ENCODE measurements around the gene MOAP1.
"Not testable (repeated sequence)": the region's sequence is repeated elsewhere in the genome, so short reads cannot be mapped to it uniquely, and the experiment has no call there.

The MOAP1 gene, protein sequence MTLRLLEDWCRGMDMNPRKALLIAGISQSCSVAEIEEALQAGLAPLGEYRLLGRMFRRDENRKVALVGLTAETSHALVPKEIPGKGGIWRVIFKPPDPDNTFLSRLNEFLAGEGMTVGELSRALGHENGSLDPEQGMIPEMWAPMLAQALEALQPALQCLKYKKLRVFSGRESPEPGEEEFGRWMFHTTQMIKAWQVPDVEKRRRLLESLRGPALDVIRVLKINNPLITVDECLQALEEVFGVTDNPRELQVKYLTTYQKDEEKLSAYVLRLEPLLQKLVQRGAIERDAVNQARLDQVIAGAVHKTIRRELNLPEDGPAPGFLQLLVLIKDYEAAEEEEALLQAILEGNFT

DNA sequence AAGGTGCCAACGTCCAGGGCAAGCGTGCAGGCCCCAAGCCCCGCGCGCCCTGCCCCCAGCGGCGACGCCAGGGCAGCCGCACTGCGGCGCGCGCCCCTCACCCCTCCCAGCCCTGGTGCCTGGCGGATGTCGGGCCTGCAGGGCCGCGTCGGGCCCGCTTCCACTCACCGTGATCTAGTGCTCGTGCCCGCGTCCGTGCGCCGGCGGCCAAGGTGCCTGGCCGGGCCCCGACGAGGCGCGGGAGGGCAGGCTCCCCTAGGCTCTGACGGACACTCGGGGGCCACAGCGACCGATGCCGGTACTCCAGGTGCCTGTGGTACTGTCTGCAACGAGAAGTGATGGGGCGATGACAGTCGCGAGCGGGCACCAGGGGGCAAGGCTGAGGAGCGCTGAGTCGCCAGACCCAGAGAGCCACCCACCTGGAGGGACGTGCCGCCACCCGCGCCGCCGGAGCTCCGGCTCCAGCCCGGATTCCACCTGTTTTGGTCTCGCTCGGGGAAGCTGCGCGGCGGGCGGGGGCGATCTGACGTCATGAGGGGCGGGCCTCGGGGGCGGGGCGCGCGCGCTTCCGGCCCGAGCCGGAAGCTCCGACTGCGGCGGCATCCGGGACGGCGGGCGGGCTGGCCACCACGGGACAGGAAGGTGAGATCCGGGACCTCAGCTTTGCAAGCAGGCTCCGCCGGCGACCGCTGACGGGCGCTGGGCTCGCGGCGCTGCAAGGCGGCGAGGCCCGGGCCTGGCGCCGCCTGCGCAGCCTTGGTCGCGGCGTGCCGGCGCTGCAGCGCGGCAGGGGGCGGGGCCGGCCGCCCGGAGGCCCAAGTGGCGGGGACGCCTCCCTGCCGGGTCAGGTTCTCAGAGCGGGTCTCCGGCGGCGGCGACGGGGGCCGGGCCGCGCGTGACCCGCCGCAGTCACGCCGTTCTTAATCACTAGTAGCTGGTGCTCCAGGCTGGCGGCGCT, at the start of gene MOAP1, which contains the start of gene LYSET:
Gene MOAP1 (minus strand): TSS at position 507 of the 958 bp plus-strand sequence. CDS start 655 bp downstream, outside the sequence.
Gene LYSET (plus strand): TSS at position 927 of the 958 bp plus-strand sequence. CDS start 89 bp downstream, outside the sequence.
- peak; percentile 19 for DNase-seq (ENCODE audit: extremely low read depth, low read depth)
- peak within 1 kb of the TSS; percentile 88 for H3K4me3 ChIP-seq (replicated peaks; ENCODE audit: low read depth, low read length)
- TF ChIP-seq, protein P1, sequence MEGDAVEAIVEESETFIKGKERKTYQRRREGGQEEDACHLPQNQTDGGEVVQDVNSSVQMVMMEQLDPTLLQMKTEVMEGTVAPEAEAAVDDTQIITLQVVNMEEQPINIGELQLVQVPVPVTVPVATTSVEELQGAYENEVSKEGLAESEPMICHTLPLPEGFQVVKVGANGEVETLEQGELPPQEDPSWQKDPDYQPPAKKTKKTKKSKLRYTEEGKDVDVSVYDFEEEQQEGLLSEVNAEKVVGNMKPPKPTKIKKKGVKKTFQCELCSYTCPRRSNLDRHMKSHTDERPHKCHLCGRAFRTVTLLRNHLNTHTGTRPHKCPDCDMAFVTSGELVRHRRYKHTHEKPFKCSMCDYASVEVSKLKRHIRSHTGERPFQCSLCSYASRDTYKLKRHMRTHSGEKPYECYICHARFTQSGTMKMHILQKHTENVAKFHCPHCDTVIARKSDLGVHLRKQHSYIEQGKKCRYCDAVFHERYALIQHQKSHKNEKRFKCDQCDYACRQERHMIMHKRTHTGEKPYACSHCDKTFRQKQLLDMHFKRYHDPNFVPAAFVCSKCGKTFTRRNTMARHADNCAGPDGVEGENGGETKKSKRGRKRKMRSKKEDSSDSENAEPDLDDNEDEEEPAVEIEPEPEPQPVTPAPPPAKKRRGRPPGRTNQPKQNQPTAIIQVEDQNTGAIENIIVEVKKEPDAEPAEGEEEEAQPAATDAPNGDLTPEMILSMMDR (IDR thresholded peaks at IDR 0.05; ENCODE audit: low read depth, low read length, missing control alignments), result no peak

DNA sequence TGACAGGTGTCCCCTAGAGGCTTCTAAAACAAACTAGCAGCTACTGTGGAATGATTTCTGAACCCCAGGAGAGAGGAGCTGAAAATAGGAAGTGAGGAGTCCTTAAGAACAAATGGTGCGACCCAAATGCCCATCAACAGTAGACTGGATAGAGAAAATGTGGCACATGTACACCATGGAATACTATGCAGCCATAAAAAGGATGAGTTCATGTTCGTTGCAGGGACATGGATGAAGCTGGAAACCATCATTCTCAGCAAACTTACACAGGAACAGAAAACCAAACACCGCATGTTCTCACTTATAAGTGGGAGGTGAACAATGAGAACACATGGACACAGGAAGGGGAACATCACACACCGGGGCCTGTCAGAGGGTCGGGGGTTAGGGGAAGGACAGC, 48.4 kb upstream of the MOAP1 start:
- not testable (repeated sequence) for DNase-seq (ENCODE audit: extremely low read depth, low read depth); H3K4me3 ChIP-seq (replicated peaks; ENCODE audit: low read depth, low read length)

DNA sequence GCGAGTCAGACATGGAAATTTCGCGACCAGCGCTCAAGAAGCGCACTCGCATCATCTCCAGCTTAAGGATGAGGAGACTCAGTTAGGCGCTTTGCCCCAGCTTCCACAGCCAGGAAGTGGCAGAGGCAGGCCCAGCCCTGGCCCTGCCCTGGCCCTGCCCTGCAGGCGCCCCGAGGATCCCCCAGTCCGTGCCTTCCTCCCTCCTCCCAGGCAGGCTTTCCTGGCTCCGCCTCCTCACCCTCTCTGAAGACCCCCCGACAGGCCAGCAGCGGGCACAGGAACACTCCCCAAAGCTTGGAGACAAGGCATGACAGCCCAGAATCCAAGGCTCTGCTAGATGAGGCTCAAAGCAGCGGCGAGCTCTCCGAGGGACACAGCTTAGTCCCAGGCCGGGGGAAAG, 47.5 kb upstream of the MOAP1 start:
- peak overlapping the region; percentile 41 for H3K4me3 ChIP-seq (replicated peaks; ENCODE audit: low read depth, low read length)
- no peak for DNase-seq (ENCODE audit: extremely low read depth, low read depth)
- TF ChIP-seq, protein P1 (IDR thresholded peaks at IDR 0.05; ENCODE audit: low read depth, low read length, missing control alignments), result no peak

DNA sequence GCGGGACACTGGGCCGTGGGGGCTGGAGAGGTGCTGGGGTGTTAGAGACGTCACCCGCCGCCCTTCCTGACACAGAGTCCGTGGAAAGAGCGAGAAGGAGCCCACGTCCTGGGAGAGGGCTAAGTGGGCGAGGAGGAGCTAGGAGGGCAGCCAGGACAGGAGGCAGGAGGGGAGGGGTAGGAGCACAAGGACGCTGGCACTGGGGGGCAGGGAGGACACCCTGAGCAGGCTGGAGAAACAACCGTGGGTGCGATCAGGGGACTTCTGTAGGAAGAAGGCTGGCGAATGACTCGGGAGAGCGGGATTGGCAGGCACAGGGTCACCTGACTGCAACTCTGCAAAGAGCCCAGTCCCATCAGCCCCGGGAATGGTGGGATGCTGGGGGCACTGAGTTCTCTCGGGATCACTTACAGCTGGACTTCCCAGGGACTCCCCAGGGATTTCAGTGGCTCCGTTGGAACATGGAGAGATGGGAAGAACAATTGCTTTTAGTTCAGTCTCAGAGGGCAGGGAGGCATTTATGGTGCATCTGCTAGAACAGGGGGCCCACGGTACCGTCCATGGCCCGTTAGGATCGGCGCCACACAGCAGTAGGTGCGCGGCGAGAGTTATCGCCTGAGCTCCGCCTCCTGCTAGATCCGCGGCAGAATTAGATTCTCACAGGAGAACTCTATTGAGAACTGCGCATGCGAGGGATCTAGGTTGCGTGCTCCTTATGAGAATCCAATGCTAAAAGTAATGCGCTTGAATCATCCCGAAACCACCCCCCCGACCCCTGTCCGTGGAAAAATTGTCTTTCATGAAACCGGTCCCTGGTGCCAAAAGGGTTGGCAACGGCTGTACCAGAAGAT, 46.7 kb upstream of the MOAP1 start:
- TF ChIP-seq, protein P1 (IDR thresholded peaks at IDR 0.05; ENCODE audit: low read depth, low read length, missing control alignments), result no peak
- DNase-seq (ENCODE audit: extremely low read depth, low read depth), result no peak
- H3K4me3 ChIP-seq (replicated peaks; ENCODE audit: low read depth, low read length), result peak overlapping the region; percentile 41

DNA sequence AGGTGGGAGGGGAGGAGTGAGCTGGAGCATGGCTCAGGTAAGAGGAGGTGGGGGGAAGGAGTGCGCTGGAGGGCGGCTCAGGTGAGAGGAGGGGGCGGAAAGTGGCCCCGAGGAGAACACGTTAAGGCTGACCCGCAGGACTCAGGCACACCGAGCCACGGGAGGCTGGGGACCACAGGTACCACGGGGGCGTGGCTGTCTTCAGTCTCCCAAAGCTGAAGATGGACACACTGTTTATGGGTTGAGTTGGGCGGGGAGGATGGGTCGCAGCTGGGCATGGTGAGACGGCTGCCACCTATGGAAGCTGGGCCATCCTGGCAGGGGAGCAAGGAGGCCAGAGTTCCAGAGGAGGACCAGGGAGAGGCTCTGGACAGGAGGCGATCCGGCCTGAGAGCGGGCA, 45.8 kb upstream of the MOAP1 start:
- no peak overlapping the region for H3K4me3 ChIP-seq (replicated peaks; ENCODE audit: low read depth, low read length)
- DNase-seq (ENCODE audit: extremely low read depth, low read depth), result no peak

DNA sequence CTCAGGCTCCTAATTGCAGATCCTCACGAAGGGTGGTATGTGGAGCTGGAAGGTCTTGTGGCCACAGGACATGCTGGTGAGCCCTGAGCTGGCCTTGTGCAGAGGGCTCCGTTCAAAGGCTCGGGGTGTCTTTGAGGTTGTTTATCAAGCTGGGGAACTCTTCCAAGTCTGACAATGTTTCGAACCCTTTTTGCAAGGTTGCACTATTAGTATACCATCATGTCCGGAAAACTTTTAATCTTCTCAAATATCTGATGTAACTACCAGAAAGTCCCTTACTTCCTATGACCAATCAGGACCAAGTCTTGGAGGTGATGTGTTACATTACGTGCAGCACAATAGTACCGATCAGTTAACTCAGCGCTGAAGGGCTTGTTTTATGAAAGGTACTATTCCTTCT, 43.9 kb upstream of the MOAP1 start:
- H3K4me3 ChIP-seq (replicated peaks; ENCODE audit: low read depth, low read length), result no peak overlapping the region
- TF ChIP-seq, protein P1 (IDR thresholded peaks at IDR 0.05; ENCODE audit: low read depth, low read length, missing control alignments), result no peak
- no peak for DNase-seq (ENCODE audit: extremely low read depth, low read depth)

More for the DNA sequence above, 45.8 kb upstream of the MOAP1 start:
- TF ChIP-seq, protein P1 (IDR thresholded peaks at IDR 0.05; ENCODE audit: low read depth, low read length, missing control alignments), result no peak
